Stimulated activated CD4-positive, alpha-beta T cell treated with anti-CD3 and anti-CD28 coated beads, Interleukin-1b, Interleukin-23, amount 100 ng/mL, for 48 hours (primary cell): ENCODE measurements around the gene ZNF217.
"Not testable (repeated sequence)": the region's sequence is repeated elsewhere in the genome, so short reads cannot be mapped to it uniquely, and the experiment has no call there.

Source experiments
- DNase-seq: peaks from one replicate; pipeline ENCODE4 v3.0.0-alpha.2; 2020

The ZNF217 gene

GRCh38 chr20:53522696-53523095 lies 70.9 kb downstream of the ZNF217 start:
- DNase-seq = no peak

- no peak for DNase-seq
Measured at GRCh38 chr20:53522026-53522425, 71.6 kb downstream of the ZNF217 start.

GRCh38 chr20:53521421-53521820 lies 72.2 kb downstream of the ZNF217 start:
- DNase-seq = not testable (repeated sequence)

- DNase-seq = no peak
Measured at GRCh38 chr20:53517146-53517545, 76.5 kb downstream of the ZNF217 start.
